Spleen (tissue), 7 donors: ENCODE results near the gene CIT.

ENCODE experiments used
- CTCF ChIP-seq, 11 experiments: fragments of 200-600 bp in 7 of 11; fragments of 450-650 bp in 4 of 11; sonication (generic) in 4 of 11; IDR thresholded peaks in 8 of 11; conservative IDR thresholded peaks in 3 of 11; 1 replicate in 7 of 11; 2 replicates in 4 of 11; pipeline versions ENCODE4 v1.4.0 to v1.8.0; 2016 to 2021; ENCODE audit warnings: antibody characterized with exemption in 11 of 11, inconsistent platforms in 4 of 11, mild to moderate bottlenecking in 1 of 11
- POLR2A ChIP-seq, 3 donors: fragments of 450-650 bp; IDR thresholded peaks; one replicate each; pipeline ENCODE4 v1.5.1; 2017; ENCODE audit warnings: antibody characterized with exemption in 3 of 3, mild to moderate bottlenecking in 1 of 3
- POLR2AphosphoS5 ChIP-seq, 3 donors: sonication (generic); formaldehyde crosslinking; IDR thresholded peaks; one replicate each; pipeline ENCODE4 v1.5.1; 2017; ENCODE audit warnings: antibody characterized with exemption in 3 of 3
- donor health status: DM: no; HTN: no; CAD: no; lungs with moderate emphysema.
- donor health status: DM: no; HTN: no; CAD: no.
- donor health status: DM: no; HTN: no; CAD: no.

GRCh38 chr12:119694111-119694510, 183.0 kb downstream of the CIT start:
- TF ChIP-seq POLR2A (IDR thresholded peaks at IDR 0.05) (no peak), CTCF (IDR thresholded peaks at IDR 0.05 in 8 of 11, conservative IDR thresholded peaks at IDR 0.05 in 3 of 11) (no peak), POLR2AphosphoS5 (IDR thresholded peaks at IDR 0.05) (no peak)
